IMR-90 (cell line): ENCODE results near the gene PON1. TPM values are rescaled to one million over a fixed set of nuclear protein-coding genes. Genes with fewer than 3 reads are reported as not detected.

Experiments
- ATAC-seq: fragments of 200-7000 bp; cut with Tn5 transposase; 2 replicates; pipeline ENCODE4 v1.9.1; 2020; ENCODE audit warnings: low read depth, mild to moderate bottlenecking, moderate library complexity
- BruUV-seq: library from RNA; stranded (reverse); fragments of 400-500 nt; replicated peaks from 2 replicates; lab custom pipeline; 2021; lab: Mats Ljungman, UMichigan
- CTCF ChIA-PET: fragments of 300-600 bp; formaldehyde crosslinking; extraction: SDS; loops from one replicate; lab custom pipeline; 2021; ENCODE audit warnings: antibody characterized with exemption; lab: Yijun Ruan, JAX
- POLR2A ChIA-PET: fragments of 300-600 bp; sonication (Branson Sonifier 250); formaldehyde crosslinking; loops from one replicate; lab custom pipeline; 2022; ENCODE audit warnings: antibody characterized with exemption; ENCODE audit not compliant: unreplicated experiment; lab: Charles Lee
- DNase-seq: peaks from one replicate; pipeline ENCODE4 v3.0.0; 2013
- H2AFZ ChIP-seq: replicated peaks from 2 replicates; pipeline ENCODE3; 2013; ENCODE audit warnings: low read length, mild to moderate bottlenecking; ENCODE audit not compliant: poor library complexity
- H2AK5ac ChIP-seq: 2 replicates; pipeline ENCODE4 v1.6.1; 2013; ENCODE audit warnings: low read depth, low read length, inconsistent platforms
- H2AK9ac ChIP-seq: replicated peaks from 2 replicates; pipeline ENCODE3; 2013; ENCODE audit warnings: mild to moderate bottlenecking, low read depth, low read length, moderate library complexity; ENCODE audit not compliant: poor library complexity
- H2BK120ac ChIP-seq: 2 replicates; pipeline ENCODE4 v1.6.1; 2013; ENCODE audit warnings: low read depth, low read length, inconsistent platforms
- H2BK15ac ChIP-seq: 3 replicates; pipeline ENCODE4 v1.6.1; 2013; ENCODE audit warnings: low read depth, low read length, inconsistent platforms
- H2BK20ac ChIP-seq: 2 replicates; pipeline ENCODE4 v1.6.1; 2013; ENCODE audit warnings: low read depth, mild to moderate bottlenecking, inconsistent platforms, low read length, moderate library complexity
- H2BK5ac ChIP-seq: 2 replicates; pipeline ENCODE4 v1.6.1; 2013; ENCODE audit warnings: mild to moderate bottlenecking, low read depth, low read length, inconsistent platforms; ENCODE audit not compliant: poor library complexity, severe bottlenecking
- H3K14ac ChIP-seq: replicated peaks from 2 replicates; pipeline ENCODE4 v1.6.1; 2013; ENCODE audit warnings: low read depth, low read length, inconsistent platforms
- H3K18ac ChIP-seq: 2 replicates; pipeline ENCODE4 v1.6.1; 2013; ENCODE audit warnings: low read depth, low read length, control low read depth
- H3K23ac ChIP-seq: 2 replicates; pipeline ENCODE4 v1.6.1; 2013; ENCODE audit warnings: low read depth, low read length, inconsistent platforms
- H3K27ac ChIP-seq: 2 replicates; pipeline ENCODE4 v1.5.1; 2013; ENCODE audit warnings: mild to moderate bottlenecking, control low read depth, low read length; ENCODE audit not compliant: insufficient read depth
- H3K27me3 ChIP-seq: 2 replicates; pipeline ENCODE4 v1.6.1; 2013; ENCODE audit warnings: low read length; ENCODE audit not compliant: control insufficient read depth, insufficient read depth
- H3K36me3 ChIP-seq: 2 replicates; pipeline ENCODE4 v1.6.1; 2013; ENCODE audit warnings: low read length, mixed read lengths; ENCODE audit not compliant: control insufficient read depth, insufficient read depth
- H3K4ac ChIP-seq: 2 replicates; pipeline ENCODE4 v1.6.1; 2013; ENCODE audit warnings: low read depth, low read length, inconsistent platforms
- H3K4me1 ChIP-seq: 2 replicates; pipeline ENCODE4 v1.6.1; 2013; ENCODE audit warnings: low read length, mixed read lengths; ENCODE audit not compliant: control insufficient read depth, insufficient read depth
- H3K4me2 ChIP-seq: 2 replicates; pipeline ENCODE4 v1.6.1; 2013; ENCODE audit warnings: low read depth, mild to moderate bottlenecking, control low read depth, low read length, moderate library complexity
- H3K4me3 ChIP-seq: 2 replicates; pipeline ENCODE4 v1.5.1; 2013; ENCODE audit warnings: low read depth, mild to moderate bottlenecking, control low read depth, low read length, moderate library complexity; ENCODE audit not compliant: insufficient read depth
- H3K56ac ChIP-seq: 2 replicates; pipeline ENCODE4 v1.6.1; 2013; ENCODE audit warnings: low read length, inconsistent platforms; ENCODE audit not compliant: insufficient read depth; ENCODE audit errors: extremely low read depth
- H3K79me1 ChIP-seq, 2 experiments: 2 replicates each; pipeline ENCODE4 v1.6.1; 2013; ENCODE audit warnings: low read length in 2 of 2, inconsistent platforms in 1 of 2, low read depth in 1 of 2
- H3K9ac ChIP-seq: 2 replicates; pipeline ENCODE4 v1.6.1; 2013; ENCODE audit warnings: low read depth, low read length, control low read depth
- H3K9me1 ChIP-seq: 2 replicates; pipeline ENCODE4 v1.6.1; 2013; ENCODE audit warnings: low read length, inconsistent platforms; ENCODE audit not compliant: insufficient read depth
- H3K9me3 ChIP-seq: 2 replicates; pipeline ENCODE4 v1.6.1; 2013; ENCODE audit warnings: low read length; ENCODE audit not compliant: control insufficient read depth, insufficient read depth
- H4K20me1 ChIP-seq: 2 replicates; pipeline ENCODE4 v1.6.1; 2013; ENCODE audit warnings: low read length, inconsistent platforms; ENCODE audit not compliant: insufficient read depth
- H4K5ac ChIP-seq: 2 replicates; pipeline ENCODE4 v1.6.1; 2013; ENCODE audit warnings: mild to moderate bottlenecking, low read depth, low read length, control low read depth
- H4K8ac ChIP-seq, 2 experiments: 2 replicates each; pipeline ENCODE4 v1.6.1; 2013; ENCODE audit warnings: low read depth in 2 of 2, low read length in 2 of 2, control low read depth in 1 of 2, inconsistent platforms in 1 of 2
- H4K91ac ChIP-seq: 2 replicates; pipeline ENCODE4 v1.6.1; 2013; ENCODE audit warnings: low read depth, low read length, inconsistent platforms; ENCODE audit not compliant: insufficient read depth
- BHLHE40 ChIP-seq: fragments of 150-350 bp; IDR thresholded peaks from 2 replicates; pipeline ENCODE4 v1.6.1; 2016; ENCODE audit warnings: mild to moderate bottlenecking, low read depth, low read length
- CEBPB ChIP-seq: IDR thresholded peaks from 2 replicates; pipeline ENCODE4 v1.6.1; 2012; ENCODE audit warnings: low read depth, low read length, improper control_type of control experiment
- CHD1 ChIP-seq: IDR thresholded peaks from 2 replicates; pipeline ENCODE4 v1.6.1; 2012; ENCODE audit warnings: low read depth, low read length, improper control_type of control experiment
- CTCF ChIP-seq: conservative IDR thresholded peaks from 2 replicates; pipeline ENCODE4 v1.5.1; 2012; ENCODE audit warnings: mild to moderate bottlenecking, low read depth, low read length, improper control_type of control experiment
- ELK1 ChIP-seq: fragments of 150-350 bp; IDR thresholded peaks from 2 replicates; pipeline ENCODE4 v1.6.1; 2016; ENCODE audit warnings: low read depth, mild to moderate bottlenecking, low read length, moderate library complexity, borderline replicate concordance
- FOS ChIP-seq: fragments of 150-350 bp; IDR thresholded peaks from 2 replicates; pipeline ENCODE4 v1.6.1; 2016; ENCODE audit warnings: low read depth, low read length
- MAFK ChIP-seq: IDR thresholded peaks from 2 replicates; pipeline ENCODE4 v1.6.1; 2012; ENCODE audit warnings: low read depth, low read length, improper control_type of control experiment
- MAZ ChIP-seq: IDR thresholded peaks from 2 replicates; pipeline ENCODE4 v1.6.1; 2012; ENCODE audit warnings: low read depth, mild to moderate bottlenecking, low read length, improper control_type of control experiment, moderate library complexity, borderline replicate concordance
- MXI1 ChIP-seq: IDR thresholded peaks from 2 replicates; pipeline ENCODE4 v1.6.1; 2012; ENCODE audit warnings: low read depth, mild to moderate bottlenecking, low read length, moderate library complexity, borderline replicate concordance
- NFE2L2 ChIP-seq: fragments of 150-350 bp; IDR thresholded peaks from 2 replicates; pipeline ENCODE4 v1.6.1; 2016; ENCODE audit warnings: low read depth, mild to moderate bottlenecking, low read length
- POLR2A ChIP-seq: IDR thresholded peaks from 2 replicates; pipeline ENCODE4 v1.6.1; 2012; ENCODE audit warnings: mild to moderate bottlenecking, low read depth, low read length
- RAD21 ChIP-seq: IDR thresholded peaks from 2 replicates; pipeline ENCODE4 v1.6.1; 2012; ENCODE audit warnings: low read length, improper control_type of control experiment
- RCOR1 ChIP-seq: IDR thresholded peaks from 2 replicates; pipeline ENCODE4 v1.6.1; 2012; ENCODE audit warnings: mild to moderate bottlenecking, low read length, improper control_type of control experiment; ENCODE audit not compliant: insufficient replicate concordance
- RFX5 ChIP-seq: IDR thresholded peaks from 2 replicates; pipeline ENCODE4 v1.8.0; 2012; ENCODE audit warnings: low read depth, mild to moderate bottlenecking, low read length, moderate library complexity
- SMC3 ChIP-seq: fragments of 150-350 bp; IDR thresholded peaks from 2 replicates; pipeline ENCODE4 v1.6.1; 2016; ENCODE audit warnings: low read depth, mild to moderate bottlenecking, antibody characterized with exemption, low read length, moderate library complexity
- USF2 ChIP-seq: fragments of 150-350 bp; IDR thresholded peaks from 2 replicates; pipeline ENCODE4 v1.6.1; 2017; ENCODE audit warnings: mild to moderate bottlenecking, antibody characterized with exemption, low read length, low read depth
- dilution Hi-C: fragments of 300-500 bp; cut with HindIII; formaldehyde crosslinking; loops from one replicate; pipeline ENCODE4 v1.14.3; 2018; ENCODE audit warnings: low sequenced_read_pairs; ENCODE audit not compliant: unreplicated experiment
- in situ Hi-C: fragments of 300-500 bp; cut with MboI; formaldehyde crosslinking; loops from 3 replicates; pipeline ENCODE4 v1.14.3; 2019; ENCODE audit warnings: low sequenced_read_pairs, inconsistent platforms, mixed read lengths
- intact Hi-C: fragments of 100-400 bp; cut with micrococcal nuclease; formaldehyde crosslinking; loops from 2 replicates; pipeline ENCODE4 v1.10.0; 2022
- polyA plus RNA-seq, 3 experiments: library from polyadenylated mRNA; depleted of rRNA; stranded (reverse); fragments of >200 nt; gene quantifications; 2 replicates each; pipeline ENCODE4 v1.2.3, GENCODE V29; 2012; ENCODE audit warnings: low replicate concordance in 1 of 3
- total RNA-seq: library from RNA; depleted of rRNA; stranded (reverse); fragments of >200 nt; gene quantifications from 2 replicates; pipeline ENCODE4 v1.2.3, GENCODE V29; 2012

Gene PON1
- total and polyA plus RNA-seq, 2 of the 4 experiments (the other 2 are of a cell fraction), result not detected

GRCh38 chr7:95334447-95334846 is 10.1 kb upstream of the PON1 start:
- CTCF ChIA-PET, result interaction anchor here (1.0 kb wide), 1 partner anchor 143 kb away, joined by 7 read pairs; no protein-coding TSS in a partner anchor
- POLR2A ChIA-PET, result no interaction called here
- dilution Hi-C loops (no loop called here), in situ Hi-C loops (no loop called here), intact Hi-C loops (no loop called here)
- BruUV-seq, result no TSS peak
- H3K9ac ChIP-seq, result no peak overlapping the region
- DNase-seq (no peak), ATAC-seq (no peak)
- no peak overlapping the region for H2BK120ac ChIP-seq
- H2AFZ ChIP-seq, result no peak overlapping the region
- no peak overlapping the region for H2BK20ac ChIP-seq
- no peaks in the 10 kb centered on the region for H3K27me3 ChIP-seq
- H3K79me1 ChIP-seq, result no peaks in the 10 kb centered on the region
- TF ChIP-seq MXI1, result no peak
- no peak for TF ChIP-seq POLR2A
- no peak for TF ChIP-seq MAZ
- TF ChIP-seq FOS, result no peak
- TF ChIP-seq USF2, result no peak
- no peak for TF ChIP-seq RAD21
- no peak for TF ChIP-seq SMC3
- TF ChIP-seq BHLHE40, result no peak
- TF ChIP-seq RCOR1, result no peak
- no peak for TF ChIP-seq CHD1
- no peak for TF ChIP-seq RFX5
- TF ChIP-seq ELK1, result no peak
- TF ChIP-seq NFE2L2, result no peak
- TF ChIP-seq MAFK, result no peak
- no peak for TF ChIP-seq CTCF
- TF ChIP-seq CEBPB, result no peak
- H4K8ac ChIP-seq, result no peak overlapping the region
- no peaks in the 10 kb centered on the region for H3K9me1 ChIP-seq
- H3K18ac ChIP-seq, result no peak overlapping the region
- H3K9me3 ChIP-seq, result no peaks in the 10 kb centered on the region
- H3K36me3 ChIP-seq, result no peaks in the 10 kb centered on the region
- no peak overlapping the region for H2BK15ac ChIP-seq
- H3K4ac ChIP-seq, result no peak overlapping the region
- no peak overlapping the region for H2AK9ac ChIP-seq
- H2AK5ac ChIP-seq, result no peak overlapping the region
- no peak overlapping the region for H3K4me3 ChIP-seq
- no peak overlapping the region for H3K56ac ChIP-seq
- no peak overlapping the region for H3K4me2 ChIP-seq
- H3K23ac ChIP-seq, result no peak overlapping the region
- H4K5ac ChIP-seq, result no peak overlapping the region
- H2BK5ac ChIP-seq, result no peak overlapping the region
- no peak overlapping the region for H4K91ac ChIP-seq
- no peaks in the 10 kb centered on the region for H3K4me1 ChIP-seq
- no peak overlapping the region for H3K27ac ChIP-seq
- H3K14ac ChIP-seq, result no peak overlapping the region
- no peaks in the 10 kb centered on the region for H4K20me1 ChIP-seq
